HL-60/S4 treated with retinoic acid at 250 ng/mL for 4 days and 3 days (cell line): ENCODE measurements around the gene BAZ2B.

Experiments used
- in situ Hi-C: fragments of 300-500 bp; cut with MboI; formaldehyde crosslinking; loops from 2 replicates; pipeline ENCODE4 v1.7.0; 2022; ENCODE audit warnings: low sequenced_read_pairs

BAZ2B gene

GRCh38 chr2:159349674-159350299, 266.6 kb downstream of the BAZ2B start:
- in situ Hi-C loops = no loop called here

DNA sequence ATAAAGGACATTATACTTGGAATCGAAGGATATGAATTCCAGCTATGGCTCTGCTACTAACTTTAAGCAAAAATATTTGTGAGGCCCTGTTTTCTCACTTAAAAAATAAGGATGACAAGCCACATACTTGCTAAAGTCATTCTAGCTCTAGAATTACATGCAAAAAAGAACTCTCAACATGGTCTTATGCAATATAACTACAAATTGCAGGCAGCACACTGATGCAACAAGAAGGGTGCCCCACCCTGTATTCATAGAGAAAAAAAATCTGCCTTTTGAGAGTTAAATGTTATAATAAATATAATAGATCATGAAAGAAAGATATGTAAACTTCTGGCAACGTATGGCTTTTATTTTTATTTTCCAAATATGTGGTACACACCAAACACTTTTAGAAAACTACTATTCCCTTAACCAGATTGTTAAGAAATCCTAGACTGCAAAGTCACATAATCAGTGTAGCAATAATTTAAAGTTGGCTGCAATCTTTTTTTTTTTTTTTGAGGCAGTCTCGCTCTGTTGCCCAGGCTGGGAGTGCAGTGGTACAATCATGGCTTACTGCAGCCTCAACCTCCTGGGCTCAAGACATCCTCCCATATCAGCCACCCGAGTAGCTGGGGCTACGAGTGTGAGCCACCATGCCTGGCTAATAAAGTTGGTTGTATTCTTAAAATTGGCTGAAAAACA, 289.6 kb downstream of the BAZ2B start:
- in situ Hi-C loops = no loop called here

GRCh38 chr2:159322419-159322818, 293.9 kb downstream of the BAZ2B start:
- in situ Hi-C loops = no loop called here

DNA sequence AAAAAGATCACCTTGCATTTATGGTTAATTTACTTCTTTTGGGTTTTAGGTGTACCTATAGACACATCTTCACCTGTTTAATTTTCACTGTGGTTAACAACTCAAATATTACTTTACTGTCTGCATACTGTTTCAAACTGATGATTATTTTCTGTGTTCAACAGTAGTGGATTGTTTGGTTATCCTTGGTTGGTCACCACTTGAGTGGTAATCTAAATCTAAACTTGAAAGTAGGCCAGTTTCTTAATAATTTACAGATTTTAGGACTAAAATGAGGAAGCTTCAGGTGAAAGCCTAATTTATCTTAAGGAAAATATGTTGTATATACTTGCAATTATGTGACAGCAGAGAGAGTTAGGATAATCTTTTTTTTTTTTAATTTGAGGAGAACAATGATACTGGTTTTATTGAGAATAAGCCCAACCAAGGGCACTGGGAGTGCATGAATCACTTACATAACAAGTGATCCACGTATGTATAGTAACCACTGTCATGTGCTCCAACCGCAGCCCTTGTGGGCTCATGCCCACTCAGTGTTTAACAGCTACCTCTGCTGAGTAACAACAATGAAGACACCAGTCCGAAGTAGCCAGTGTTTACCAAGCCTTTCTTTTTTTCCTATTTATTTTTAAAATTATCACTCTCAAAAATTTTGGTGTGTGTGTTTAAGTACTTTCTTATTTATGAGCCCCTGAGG, 298.8 kb downstream of the BAZ2B start:
- in situ Hi-C loops = no loop called here

DNA sequence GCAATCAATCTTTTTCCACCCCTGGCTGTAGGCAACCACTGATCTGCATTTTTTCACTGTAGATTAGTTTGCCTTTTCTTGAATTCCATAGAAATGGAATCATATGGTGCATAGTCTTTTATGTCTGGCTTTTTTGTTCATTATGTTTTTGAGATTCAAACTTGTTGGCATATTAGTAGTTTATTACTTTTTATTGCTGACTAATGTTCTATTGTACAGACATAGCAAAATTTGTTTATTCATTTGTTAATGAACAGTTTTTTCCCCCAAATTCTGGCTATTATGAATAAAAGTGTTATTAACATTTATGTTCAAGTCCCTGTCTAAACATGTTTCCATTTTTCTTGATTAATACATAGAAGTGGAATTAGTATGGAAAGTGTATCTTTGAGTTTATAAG, 308.4 kb downstream of the BAZ2B start:
- in situ Hi-C loops = no loop called here

DNA sequence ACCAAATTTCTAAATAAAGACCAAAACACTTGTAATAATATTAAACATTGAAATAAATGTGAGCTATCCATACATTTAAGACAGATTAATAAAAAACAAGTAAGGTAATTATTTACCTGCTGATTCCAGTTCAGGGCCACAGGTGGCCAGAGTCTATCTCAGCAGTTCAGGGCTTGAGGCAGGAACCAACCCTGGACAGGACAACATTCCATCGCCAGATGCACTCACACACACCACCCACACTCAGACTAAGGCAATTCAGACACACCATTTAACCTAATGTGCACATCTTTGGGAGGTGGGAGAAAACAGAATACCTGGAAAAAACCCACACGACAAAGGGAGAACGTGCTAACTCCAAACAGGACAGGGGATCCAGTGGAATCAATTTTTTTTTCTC, 315.8 kb downstream of the BAZ2B start:
- in situ Hi-C loops = no loop called here

- in situ Hi-C loops = no loop called here
These were observed 317.4 kb downstream of the BAZ2B start for GRCh38 chr2:159298967-159299366.

DNA sequence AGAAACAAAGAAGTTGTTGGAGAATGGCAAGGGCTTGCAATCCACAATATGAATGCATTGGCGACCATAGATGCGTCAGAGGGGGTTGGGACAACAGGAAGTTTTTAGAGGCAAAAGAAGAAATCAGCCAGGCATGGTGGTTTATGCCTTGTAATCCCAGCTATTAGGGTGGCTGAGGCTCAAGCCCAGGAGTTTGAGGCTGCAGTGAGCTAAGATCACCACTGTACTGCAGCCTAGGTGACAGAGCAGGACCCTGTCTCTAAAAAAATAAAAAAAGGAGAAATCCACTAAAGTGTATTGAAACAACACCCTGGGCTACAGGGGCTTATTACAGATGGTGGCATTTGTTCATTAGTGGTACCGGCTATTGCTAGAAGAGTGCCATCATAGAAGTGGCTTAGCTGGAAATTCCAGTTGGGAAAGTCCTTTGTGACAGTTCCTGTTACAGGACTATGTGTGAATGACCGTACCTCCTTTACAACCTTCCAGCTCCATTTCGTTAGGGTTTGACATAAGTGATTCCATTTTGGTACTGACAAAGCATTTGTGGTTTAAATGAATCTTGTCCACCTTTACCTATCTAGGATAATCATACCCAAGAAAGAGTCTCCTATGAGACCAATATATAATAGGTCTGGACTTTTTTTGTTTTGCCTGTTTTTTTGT, 319.2 kb downstream of the BAZ2B start:
- in situ Hi-C loops = no loop called here

GRCh38 chr2:159292157-159292556, 324.2 kb downstream of the BAZ2B start:
- in situ Hi-C loops = no loop called here

DNA sequence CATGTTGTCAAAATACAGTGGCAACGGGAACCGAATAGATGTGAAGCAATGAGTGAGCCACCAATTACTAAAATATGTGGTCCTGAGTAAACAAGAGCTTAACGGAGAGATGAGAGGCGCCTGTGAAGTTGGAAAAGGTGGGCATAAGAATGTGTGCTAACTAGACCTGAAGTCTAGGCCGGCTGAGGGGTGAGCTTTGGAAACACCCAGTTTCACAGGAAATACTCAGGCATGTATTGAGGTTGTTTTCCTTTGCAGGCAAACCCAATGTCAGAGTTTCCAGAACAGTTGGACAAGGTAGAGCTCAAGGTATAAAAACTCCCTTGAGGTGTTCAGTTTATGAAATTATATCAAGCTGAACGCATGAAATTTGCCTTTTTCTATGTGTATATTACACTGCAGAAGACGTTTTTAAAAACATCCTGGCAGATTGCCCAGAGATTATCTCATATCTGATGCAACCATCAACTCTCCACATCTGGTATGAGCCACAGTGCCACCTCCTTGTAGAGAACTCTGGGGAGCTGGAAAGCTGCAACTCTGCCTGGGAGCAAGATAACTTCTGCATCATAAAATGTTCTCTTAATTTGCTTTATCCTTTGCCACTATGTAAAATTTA, 325.9 kb downstream of the BAZ2B start:
- in situ Hi-C loops = no loop called here

GRCh38 chr2:159287733-159288132, 328.6 kb downstream of the BAZ2B start:
- in situ Hi-C loops = no loop called here

- in situ Hi-C loops = no loop called here
These were observed 329.5 kb downstream of the BAZ2B start for GRCh38 chr2:159286709-159287441.

DNA sequence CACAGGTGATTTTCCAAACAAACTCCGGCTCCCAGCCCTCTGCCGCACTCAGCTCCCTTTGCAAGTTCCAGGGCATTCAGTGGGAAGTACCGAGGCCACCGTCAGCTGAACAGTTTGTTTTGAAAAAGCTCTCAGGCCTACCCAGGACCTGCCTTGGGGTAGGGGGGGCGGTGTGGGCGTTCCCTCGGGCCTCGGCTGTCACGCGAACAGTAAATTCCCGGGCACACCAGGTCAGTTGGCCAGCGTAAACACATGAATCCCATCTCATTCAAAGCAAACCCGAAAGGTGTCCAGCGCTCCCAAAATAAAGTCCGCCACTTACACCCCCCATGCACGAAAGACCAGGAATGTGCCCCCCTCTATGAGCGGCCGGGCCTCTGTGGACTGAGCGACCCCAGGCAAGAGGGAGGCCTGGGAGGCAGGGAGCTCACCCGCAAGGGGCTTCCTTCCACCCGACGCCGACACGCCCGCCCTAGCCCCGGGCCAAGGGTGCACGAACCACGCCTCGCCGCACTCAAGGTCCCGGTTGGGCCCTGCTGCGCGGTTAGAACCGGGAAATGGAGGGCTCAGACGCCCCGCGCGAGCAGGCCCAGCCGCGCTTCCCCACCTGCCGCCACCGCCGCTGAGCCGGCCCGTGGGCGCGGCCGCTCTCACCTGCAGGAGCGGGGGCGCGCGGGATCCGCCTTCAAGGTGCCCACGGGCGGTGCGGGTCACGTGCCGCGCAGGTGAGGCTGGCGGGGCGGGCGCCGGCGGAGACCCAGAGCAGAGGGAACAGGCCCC, 330.2 kb downstream of the BAZ2B start, which contains the start of gene WDSUB1:
TSS of gene WDSUB1 (minus strand) at position 775 of the 780 bp plus-strand sequence. CDS start 3,634 bp downstream, outside the sequence.
- in situ Hi-C loops = no loop called here

GRCh38 chr2:159285433-159285832, 330.9 kb downstream of the BAZ2B start:
- in situ Hi-C loops = no loop called here

- in situ Hi-C loops = no loop called here
These were observed 332.8 kb downstream of the BAZ2B start for GRCh38 chr2:159283529-159283928.

- in situ Hi-C loops = no loop called here
These were observed 335.3 kb downstream of the BAZ2B start for GRCh38 chr2:159281002-159281401.

DNA sequence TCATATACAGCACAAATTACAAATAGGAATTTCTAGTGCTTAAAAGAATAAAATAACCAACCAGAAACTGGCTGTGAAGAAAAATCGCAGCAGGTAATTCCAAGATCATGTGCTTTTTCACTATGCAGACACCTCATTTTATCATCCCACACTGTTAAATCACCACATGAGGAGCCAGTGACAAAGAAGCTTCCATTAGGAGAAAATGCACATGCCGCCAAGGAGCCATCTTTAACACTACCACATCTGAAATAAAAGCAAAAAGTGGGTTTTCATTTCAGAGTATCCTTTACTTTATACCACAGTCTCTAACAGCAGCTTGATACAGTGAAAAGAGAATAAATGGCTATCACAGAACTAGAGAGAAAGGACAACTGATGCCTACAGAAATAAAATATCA, 336.6 kb downstream of the BAZ2B start:
- in situ Hi-C loops = no loop called here

DNA sequence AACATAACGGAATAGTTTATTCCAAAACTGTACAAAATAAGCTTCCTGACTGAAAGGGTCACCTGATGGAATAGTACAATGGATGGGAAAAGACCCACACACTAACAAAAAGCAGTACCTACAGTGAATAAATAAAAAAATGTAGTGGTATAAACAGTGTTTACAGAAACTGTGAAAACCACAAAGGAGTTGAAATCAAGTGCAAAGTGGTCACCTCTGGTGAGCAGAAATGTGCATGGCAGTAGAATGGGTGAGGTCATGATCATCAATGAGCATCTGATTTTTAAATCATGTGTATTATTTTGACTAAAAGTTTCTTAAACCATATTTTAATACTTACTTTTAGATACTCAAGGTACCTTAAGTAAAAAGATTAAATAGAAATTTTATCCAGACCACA, 341.2 kb downstream of the BAZ2B start:
- in situ Hi-C loops = no loop called here

DNA sequence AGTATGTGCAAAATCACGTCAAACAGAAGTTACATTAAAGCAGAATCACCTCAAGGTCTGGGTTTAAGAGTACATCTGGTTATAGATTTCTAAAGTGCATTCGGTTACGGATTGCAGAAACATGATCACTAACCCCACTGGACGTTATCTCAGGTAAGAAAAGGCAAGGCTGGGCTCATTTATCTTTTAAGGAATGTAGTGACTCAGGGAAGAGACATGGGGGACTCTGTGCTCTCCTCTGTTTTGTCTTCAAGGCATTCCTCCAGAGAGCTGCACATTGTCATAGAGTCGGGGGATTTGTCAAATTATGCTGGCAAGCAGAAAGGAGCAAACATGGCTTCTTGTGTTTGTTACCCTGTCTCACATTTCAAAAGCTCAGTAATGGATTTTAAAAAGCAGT, 344.2 kb downstream of the BAZ2B start:
- in situ Hi-C loops = no loop called here
